Karpas-422 (cell line): ENCODE measurements around the gene NMNAT3. TPM values are rescaled to one million over a fixed set of nuclear protein-coding genes. Genes with fewer than 3 reads are reported as not detected.

Experiments
- small RNA-seq: library from RNA; depleted of rRNA; stranded (forward); fragments of <200 nt; gene quantifications from one replicate; pipeline ENCODE3, GENCODE V24; 2014
- total RNA-seq: library from RNA; depleted of rRNA; stranded (reverse); fragments of >200 nt; shearing (Covaris generic); gene quantifications from 2 replicates; pipeline ENCODE4 v1.2.3, GENCODE V29; 2014; ENCODE audit warnings: low replicate concordance; rRNA removed

The NMNAT3 gene
- total RNA-seq, 1 experiment from 2014 or later = not detected

Small RNA genes lying within 50 kb of the gene (small RNA-seq; reads per million reads assigned to genes)
- gene RN7SL724P = not detected

Other genes with a start within 250 kb of the NMNAT3 start
- not detected in 2 replicates for gene RBP2, start 201.5 kb downstream of the NMNAT3 start, total RNA-seq
- gene RBP1, start 138.2 kb downstream of the NMNAT3 start, total RNA-seq = not detected in 2 replicates